HG03571 (cell line): Measurements from ENCODE around the gene NALCN.

Experiments
- ATAC-seq: cut with Tn5 transposase; IDR thresholded peaks from one replicate; pipeline ENCODE4 v1.9.1; 2021; ENCODE audit not compliant: unreplicated experiment

NALCN gene

GRCh38 chr13:101211261-101211660 lies 205.0 kb downstream of the NALCN start:
- no peak for ATAC-seq

GRCh38 chr13:101210774-101211173 lies 205.5 kb downstream of the NALCN start:
- no peak for ATAC-seq

- no peak for ATAC-seq
Observed at GRCh38 chr13:101209206-101209893, 207.0 kb downstream of the NALCN start.

- ATAC-seq, result no peak
Observed at GRCh38 chr13:101205408-101205807, 210.9 kb downstream of the NALCN start.

- no peak for ATAC-seq
Observed at GRCh38 chr13:101204270-101205020, 211.9 kb downstream of the NALCN start.

GRCh38 chr13:101202590-101202989 lies 213.7 kb downstream of the NALCN start:
- ATAC-seq, result no peak

GRCh38 chr13:101190976-101191375 lies 225.3 kb downstream of the NALCN start:
- ATAC-seq, result no peak

GRCh38 chr13:101190337-101190736 lies 226.0 kb downstream of the NALCN start:
- no peak for ATAC-seq

- ATAC-seq, result no peak
Observed at GRCh38 chr13:101185606-101186005, 230.7 kb downstream of the NALCN start.

GRCh38 chr13:101181076-101181685 lies 235.1 kb downstream of the NALCN start:
- no peak for ATAC-seq

GRCh38 chr13:101179021-101179420 lies 237.3 kb downstream of the NALCN start:
- ATAC-seq, result no peak

- ATAC-seq, result no peak
Observed at GRCh38 chr13:101178406-101178805, 237.9 kb downstream of the NALCN start.

GRCh38 chr13:101170306-101170705 lies 246.0 kb downstream of the NALCN start:
- no peak for ATAC-seq

- ATAC-seq, result no peak
Observed at GRCh38 chr13:101157261-101157660, 259.0 kb downstream of the NALCN start.

- no peak for ATAC-seq
Observed at GRCh38 chr13:101155920-101156319, 260.4 kb downstream of the NALCN start.

GRCh38 chr13:101152184-101152583 lies 264.1 kb downstream of the NALCN start:
- ATAC-seq, result no peak

GRCh38 chr13:101150998-101151397 lies 265.3 kb downstream of the NALCN start:
- no peak for ATAC-seq

GRCh38 chr13:101149735-101150384 lies 266.4 kb downstream of the NALCN start:
- ATAC-seq, result no peak

GRCh38 chr13:101146101-101146898 lies 270.0 kb downstream of the NALCN start:
- ATAC-seq, result no peak

GRCh38 chr13:101144808-101145419 lies 271.4 kb downstream of the NALCN start:
- ATAC-seq, result peak; percentile 70
